Activated CD8-positive, alpha-beta T cell treated with anti-CD3 and anti-CD28 coated beads, Interleukin-2, amount 10 ng/mL, durations not matched to agents 7 days and 5 days (primary cell): ENCODE data around the gene CHIC2. TPM values are rescaled to one million over a fixed set of nuclear protein-coding genes. Genes with fewer than 3 reads are reported as not detected.

ENCODE experiments used
- ATAC-seq: fragments of 150-1000 bp; cut with Tn5 transposase; one replicate; pipeline ENCODE4 v1.10.0; 2021; ENCODE audit warnings: moderate library complexity
- CTCF ChIA-PET: fragments of 350-600 bp; sonication (Branson Sonifier 250); formaldehyde crosslinking; loops from one replicate; lab custom pipeline; 2021; ENCODE audit warnings: antibody characterized with exemption; lab: Charles Lee
- POLR2A ChIA-PET: fragments of 350-600 bp; sonication (Branson Sonifier 250); formaldehyde crosslinking; loops from one replicate; lab custom pipeline; 2021; ENCODE audit warnings: antibody characterized with exemption; lab: Charles Lee
- DNase-seq: peaks from one replicate; pipeline ENCODE4 v3.0.0-alpha.2; 2020
- H3K27ac Mint-ChIP-seq: one replicate; pipeline ENCODE4 v1.8.0; 2021; ENCODE audit warnings: mild to moderate bottlenecking, mixed read lengths
- H3K27me3 Mint-ChIP-seq: one replicate; pipeline ENCODE4 v1.8.0; 2021; ENCODE audit warnings: low read depth, mixed read lengths
- H3K36me3 Mint-ChIP-seq: one replicate; pipeline ENCODE4 v1.8.0; 2021; ENCODE audit warnings: low read depth, mixed read lengths
- H3K4me1 Mint-ChIP-seq: one replicate; pipeline ENCODE4 v1.8.0; 2021; ENCODE audit warnings: low read depth, mixed read lengths
- H3K4me3 Mint-ChIP-seq: one replicate; pipeline ENCODE4 v1.8.0; 2021; ENCODE audit warnings: mild to moderate bottlenecking, mixed read lengths
- H3K9me3 Mint-ChIP-seq: one replicate; pipeline ENCODE4 v1.8.0; 2022; ENCODE audit warnings: mixed read lengths; ENCODE audit not compliant: insufficient read depth
- total RNA-seq, 2 experiments: library from RNA; stranded (reverse); gene quantifications; one replicate each; pipeline ENCODE4 v1.2.3, GENCODE V29; 2021

Gene CHIC2
- total RNA-seq, 2 experiments from 2014 or later, result 14.6 to 17.1 TPM

DNA sequence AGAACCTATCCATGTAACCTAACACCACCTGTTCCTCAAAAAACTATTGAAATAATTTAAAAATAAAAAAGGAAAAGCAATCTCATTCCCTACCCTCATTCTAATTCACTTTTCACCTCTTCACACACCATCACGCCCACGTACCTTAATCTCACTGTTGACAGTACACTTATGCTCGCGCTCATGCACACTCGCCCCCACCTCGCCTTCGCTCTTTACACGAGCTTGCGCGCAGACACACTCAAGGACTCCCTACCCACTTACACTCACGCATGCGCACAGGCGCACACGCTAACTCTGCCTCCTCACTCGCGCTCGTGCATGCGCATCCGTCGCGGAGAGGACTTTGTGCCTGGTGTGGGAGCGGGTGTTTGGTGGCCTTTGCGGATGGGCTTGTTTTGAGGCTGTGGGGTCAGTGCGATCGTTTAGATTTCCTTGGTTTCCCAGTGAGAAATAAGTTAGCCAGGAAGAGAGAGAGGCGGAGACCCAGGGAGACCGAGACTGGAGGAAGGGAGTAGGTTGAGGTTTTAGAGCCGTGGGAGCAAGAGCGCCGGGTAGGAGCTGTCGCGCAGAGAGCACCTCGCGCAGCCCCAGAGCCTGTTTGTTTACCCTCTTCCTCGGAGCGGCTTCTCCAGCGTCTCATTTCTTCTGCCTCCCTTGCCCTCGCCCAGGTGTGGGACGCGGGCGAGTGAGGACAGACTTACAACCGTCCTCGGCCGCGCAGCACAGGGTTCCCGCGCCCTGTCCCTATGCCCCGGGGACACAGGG lies 27.4 kb upstream of the CHIC2 start:
- no peak overlapping the region for H3K27ac Mint-ChIP-seq
- H3K4me3 Mint-ChIP-seq, result peak overlapping the region; percentile 87
- ATAC-seq, result peak; percentile 96
- H3K36me3 Mint-ChIP-seq, result no peaks in the 10 kb centered on the region
- no peaks in the 10 kb centered on the region for H3K9me3 Mint-ChIP-seq
- peak; percentile 80 for DNase-seq
- peaks cover 24% of the 10 kb centered on the region for H3K4me1 Mint-ChIP-seq
- ChIA-PET CTCF (no interaction called here), POLR2A (no interaction called here)
- peaks cover 70% of the 10 kb centered on the region for H3K27me3 Mint-ChIP-seq

DNA sequence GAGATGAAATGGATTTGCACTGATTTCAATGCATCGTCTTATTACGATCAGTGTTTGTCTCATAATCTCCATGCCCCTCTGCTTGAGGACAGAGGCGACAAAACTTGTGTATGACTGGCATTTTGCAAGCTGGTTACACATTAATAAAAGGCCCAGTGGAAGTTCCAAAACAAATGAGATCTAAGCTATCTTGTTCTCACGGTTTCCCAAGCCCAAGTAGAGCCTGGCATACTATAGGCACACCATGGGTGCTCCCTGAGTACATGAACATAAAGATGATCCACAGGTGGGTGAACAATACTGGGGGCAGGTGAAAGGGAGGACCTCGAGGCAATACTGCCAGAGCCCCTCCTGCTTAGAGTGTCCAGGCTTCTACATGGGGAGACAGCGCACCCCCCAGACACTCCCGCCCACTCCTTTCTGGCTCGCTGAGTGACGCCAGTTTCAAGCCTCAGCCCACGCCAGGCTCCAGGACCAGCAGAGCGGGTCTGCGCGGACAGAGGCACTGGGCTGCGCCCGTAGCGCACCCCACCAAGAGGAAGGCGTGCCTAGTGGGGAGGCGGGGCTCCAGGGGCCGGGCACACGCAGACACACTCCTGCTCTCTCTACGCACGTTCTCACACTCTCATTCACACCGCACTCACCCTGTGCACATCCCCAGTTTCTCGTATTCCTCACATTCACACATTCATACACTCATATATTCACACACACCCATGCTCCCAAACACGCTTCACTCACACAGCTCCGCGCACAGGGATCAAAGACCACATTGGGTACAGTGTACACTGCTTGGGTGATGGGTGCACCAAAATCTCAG lies 26.6 kb upstream of the CHIC2 start:
- Mint-ChIP-seq H3K36me3 (no peaks in the 10 kb centered on the region), H3K27ac (no peak overlapping the region), H3K4me1 (peaks cover 22% of the 10 kb centered on the region), H3K27me3 (peaks cover 68% of the 10 kb centered on the region), H3K4me3 (peak overlapping the region; percentile 87), H3K9me3 (no peaks in the 10 kb centered on the region)
- CTCF ChIA-PET, result no interaction called here
- no peak for DNase-seq
- POLR2A ChIA-PET, result no interaction called here
- peak; percentile 57 for ATAC-seq

DNA sequence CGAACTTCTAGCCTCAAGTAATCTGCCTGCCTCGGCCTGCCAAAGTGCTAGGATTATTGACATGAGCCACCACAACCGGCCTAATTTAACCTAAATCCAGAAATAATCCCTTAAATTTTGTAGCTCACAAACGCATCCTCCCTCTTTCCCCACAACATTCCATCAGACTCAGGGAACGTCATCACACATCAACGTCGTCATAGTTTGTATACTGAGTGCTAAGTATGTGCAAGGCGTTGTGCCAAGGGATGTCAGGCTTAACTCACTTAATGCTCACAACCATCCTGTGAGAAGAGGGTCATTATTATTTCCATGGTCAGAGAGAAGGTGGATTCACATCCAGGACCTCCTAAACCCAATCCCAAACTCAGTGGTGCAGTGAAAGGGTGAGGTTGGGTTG lies 26.0 kb upstream of the CHIC2 start:
- CTCF ChIA-PET, result interaction anchor here (1.6 kb wide), 1 partner anchor 25 kb away, joined by 5 read pairs; no protein-coding TSS in a partner anchor
- no peaks in the 10 kb centered on the region for H3K9me3 Mint-ChIP-seq
- POLR2A ChIA-PET, result no interaction called here

DNA sequence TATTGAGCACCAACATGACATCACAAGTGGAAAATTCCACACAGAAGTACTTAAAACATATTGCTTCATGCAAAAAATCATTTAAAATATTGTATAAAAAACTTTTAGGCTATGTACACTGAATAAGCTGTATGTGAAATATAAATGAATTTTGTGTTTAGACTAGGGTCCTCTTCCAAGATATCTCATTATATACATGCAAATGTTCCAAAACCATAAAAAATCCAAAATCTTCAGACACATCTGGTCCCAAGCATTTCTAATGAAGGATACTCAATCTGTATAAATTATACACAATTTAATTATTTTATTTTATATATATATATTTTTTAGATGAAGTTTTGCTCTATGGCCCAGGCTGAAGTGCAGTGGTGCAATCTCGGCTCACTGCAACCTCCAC lies 25.5 kb upstream of the CHIC2 start:
- ChIA-PET CTCF (interaction anchor here (1.3 to 1.6 kb wide), 2 partner anchors 24 to 144 kb away, joined by 4 to 5 read pairs; no protein-coding TSS in a partner anchor), POLR2A (no interaction called here)
- Mint-ChIP-seq H3K4me1 (peaks cover 22% of the 10 kb centered on the region), H3K27me3 (peaks cover 61% of the 10 kb centered on the region), H3K27ac (no peak overlapping the region), H3K4me3 (no peak overlapping the region), H3K36me3 (no peaks in the 10 kb centered on the region), H3K9me3 (no peaks in the 10 kb centered on the region)
- ATAC-seq, result no peak
- DNase-seq, result no peak

More for the DNA sequence above, 26.0 kb upstream of the CHIC2 start:
- ATAC-seq (no peak), DNase-seq (no peak)
- Mint-ChIP-seq H3K27me3 (peaks cover 64% of the 10 kb centered on the region), H3K4me3 (no peak overlapping the region), H3K36me3 (no peaks in the 10 kb centered on the region), H3K27ac (no peak overlapping the region), H3K4me1 (peaks cover 22% of the 10 kb centered on the region)

DNA sequence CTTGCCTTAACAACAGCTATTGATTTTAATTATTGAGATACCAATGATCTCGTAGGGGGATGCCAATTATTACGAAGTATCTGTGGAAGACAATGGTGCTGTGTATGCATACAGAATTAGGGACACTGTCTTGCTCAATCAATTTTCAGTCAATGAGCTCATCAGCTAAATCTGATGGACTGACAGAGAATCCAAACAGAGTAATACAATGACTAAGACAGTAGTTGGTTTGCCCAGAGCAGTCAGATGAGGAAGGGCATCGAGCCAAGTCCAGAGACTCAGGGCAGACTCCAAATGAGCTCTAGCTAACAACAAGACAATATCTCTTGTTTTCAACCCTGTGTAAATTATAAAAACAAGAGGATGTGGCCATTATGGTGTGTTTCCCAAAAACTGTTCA lies 20.9 kb upstream of the CHIC2 start:
- POLR2A ChIA-PET, result interaction anchor here (1.4 kb wide), 1 partner anchor 16 kb away, joined by 3 read pairs; no protein-coding TSS in a partner anchor
- ATAC-seq, result no peak

DNA sequence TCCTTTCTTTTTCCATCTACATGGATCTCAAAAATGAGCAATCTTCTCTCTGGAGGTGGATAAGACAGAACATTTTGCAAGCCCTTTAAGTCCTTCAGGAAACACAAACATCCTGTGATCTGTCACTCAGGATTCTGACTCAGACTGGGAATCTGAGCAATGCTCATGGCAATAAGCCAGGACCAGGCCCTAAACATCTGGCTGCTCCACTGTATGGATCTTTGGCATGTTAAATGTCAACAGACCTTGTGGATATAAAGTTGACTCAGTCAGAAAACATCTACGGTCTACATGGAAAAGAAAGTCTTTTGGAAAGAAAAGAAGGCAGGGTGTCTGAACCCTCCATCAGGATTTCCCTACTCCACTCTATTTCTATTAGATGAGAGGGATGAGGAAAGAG lies 17.8 kb upstream of the CHIC2 start:
- DNase-seq (no peak), ATAC-seq (no peak)
- Mint-ChIP-seq H3K27me3 (peaks cover 17% of the 10 kb centered on the region), H3K4me1 (no peaks in the 10 kb centered on the region), H3K9me3 (no peaks in the 10 kb centered on the region), H3K4me3 (no peak overlapping the region), H3K36me3 (no peaks in the 10 kb centered on the region), H3K27ac (no peak overlapping the region)
- ChIA-PET POLR2A (no interaction called here), CTCF (no interaction called here)

More for the DNA sequence above, 20.9 kb upstream of the CHIC2 start:
- Mint-ChIP-seq H3K36me3 (no peaks in the 10 kb centered on the region), H3K27me3 (peaks cover 28% of the 10 kb centered on the region), H3K4me3 (no peak overlapping the region), H3K4me1 (no peaks in the 10 kb centered on the region), H3K27ac (no peak overlapping the region), H3K9me3 (no peaks in the 10 kb centered on the region)
- peak; percentile 14 for DNase-seq
- CTCF ChIA-PET, result interaction anchor here (0.6 kb wide), 1 partner anchor 133 kb away, joined by 3 read pairs; no protein-coding TSS in a partner anchor

DNA sequence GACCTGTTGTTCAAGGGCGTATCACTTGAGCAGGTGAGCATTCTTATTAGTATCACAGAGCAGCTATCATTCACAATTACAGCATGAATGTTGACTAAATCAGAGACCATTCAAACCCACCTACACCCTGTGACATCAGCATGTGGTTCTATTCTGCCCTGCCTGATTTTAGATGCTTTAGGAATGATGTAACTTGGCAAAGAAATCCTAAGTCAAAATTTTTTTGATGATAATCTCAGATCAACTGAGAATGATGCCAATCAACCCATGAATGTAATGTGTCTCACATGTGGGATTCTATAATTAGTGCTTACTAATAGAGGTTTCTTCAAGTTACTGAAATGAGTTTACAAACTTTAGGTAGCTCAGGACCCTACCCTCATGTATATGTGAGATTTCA lies 13.4 kb upstream of the CHIC2 start:
- no peak for ATAC-seq
- Mint-ChIP-seq H3K4me1 (no peaks in the 10 kb centered on the region), H3K4me3 (no peak overlapping the region), H3K27ac (no peak overlapping the region), H3K9me3 (no peaks in the 10 kb centered on the region), H3K36me3 (no peaks in the 10 kb centered on the region), H3K27me3 (peaks cover 9% of the 10 kb centered on the region)
- ChIA-PET CTCF (no interaction called here), POLR2A (no interaction called here)
- no peak for DNase-seq

DNA sequence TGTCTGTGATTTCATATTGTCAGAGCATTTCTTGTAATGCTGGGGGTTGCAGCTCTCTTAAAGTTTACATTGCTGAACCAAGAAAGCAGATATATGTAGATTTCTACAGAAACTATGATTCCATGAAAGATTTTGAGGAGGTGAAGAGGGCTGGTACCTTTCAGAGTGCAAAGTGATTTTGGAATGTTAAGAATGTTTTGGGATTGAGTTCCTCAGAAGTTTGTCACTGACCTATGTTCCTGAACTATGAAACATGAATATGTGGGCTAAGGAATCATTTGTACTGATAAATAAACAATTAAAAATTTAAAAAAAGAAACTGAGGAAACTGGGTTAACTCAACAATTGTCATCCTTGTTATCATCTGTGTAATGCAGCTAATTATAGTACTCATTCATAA lies 12.3 kb upstream of the CHIC2 start:
- ChIA-PET CTCF (no interaction called here), POLR2A (no interaction called here)
- ATAC-seq (no peak), DNase-seq (no peak)
- no peaks in the 10 kb centered on the region for H3K36me3 Mint-ChIP-seq
- peaks cover 9% of the 10 kb centered on the region for H3K27me3 Mint-ChIP-seq
- no peaks in the 10 kb centered on the region for H3K4me1 Mint-ChIP-seq
- no peaks in the 10 kb centered on the region for H3K9me3 Mint-ChIP-seq
- H3K27ac Mint-ChIP-seq, result no peak overlapping the region
- no peak overlapping the region for H3K4me3 Mint-ChIP-seq

DNA sequence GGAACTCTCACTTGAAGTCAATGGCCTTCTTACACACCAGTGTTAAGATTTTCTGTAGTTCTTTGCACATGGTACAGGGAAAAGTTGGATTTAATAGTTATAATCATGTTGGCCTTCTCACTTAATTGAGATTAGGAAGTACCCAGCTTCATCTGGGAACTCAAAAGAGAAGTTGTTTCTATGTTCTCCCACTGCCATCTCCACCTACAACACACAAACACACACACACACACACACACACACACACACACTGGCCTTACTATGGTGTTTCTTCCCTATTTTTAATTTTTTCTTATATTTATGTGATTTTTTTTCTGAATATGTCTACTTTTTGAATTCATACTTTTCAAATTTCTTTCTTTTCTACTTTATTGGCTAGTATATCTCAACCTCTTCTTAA lies 10.0 kb upstream of the CHIC2 start:
- DNase-seq, result no peak
- ChIA-PET CTCF (no interaction called here), POLR2A (no interaction called here)
- Mint-ChIP-seq H3K4me3 (no peak overlapping the region), H3K4me1 (no peaks in the 10 kb centered on the region), H3K27me3 (peaks cover 10% of the 10 kb centered on the region), H3K9me3 (no peaks in the 10 kb centered on the region), H3K36me3 (no peaks in the 10 kb centered on the region), H3K27ac (no peak overlapping the region)
- ATAC-seq, result no peak

DNA sequence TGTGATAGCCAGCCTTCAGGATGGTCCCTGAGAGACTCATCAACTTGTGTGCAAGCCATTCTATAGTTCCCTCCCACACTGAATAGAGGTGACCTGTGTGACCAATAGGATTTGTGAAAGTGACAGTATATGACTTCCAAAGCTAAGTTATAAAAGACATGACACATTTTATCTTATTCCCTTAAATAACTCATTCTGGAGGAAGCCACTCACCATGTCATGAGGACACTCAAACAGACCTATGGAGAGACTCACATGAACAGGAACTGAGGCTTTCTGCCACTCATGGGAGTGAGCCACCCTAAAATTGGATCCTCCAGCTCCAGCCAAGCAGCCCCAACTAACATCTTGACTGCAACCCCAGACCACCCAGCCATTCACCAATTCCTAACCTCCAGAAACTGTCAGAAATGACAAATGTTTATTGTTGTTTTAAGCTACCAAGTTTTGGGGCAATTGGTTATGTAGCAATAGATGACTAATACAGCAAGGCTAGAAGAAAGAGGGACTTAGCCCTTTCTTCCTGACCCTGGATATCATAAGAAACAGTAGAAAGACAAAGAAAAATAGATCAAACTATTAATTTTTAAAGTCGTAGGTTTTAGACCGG lies 9.0 kb upstream of the CHIC2 start:
- ChIA-PET POLR2A (no interaction called here), CTCF (no interaction called here)
- Mint-ChIP-seq H3K27ac (no peak overlapping the region), H3K4me1 (no peaks in the 10 kb centered on the region), H3K27me3 (peaks cover 13% of the 10 kb centered on the region), H3K36me3 (no peaks in the 10 kb centered on the region), H3K9me3 (no peaks in the 10 kb centered on the region), H3K4me3 (no peak overlapping the region)
- ATAC-seq, result no peak
- DNase-seq, result no peak

DNA sequence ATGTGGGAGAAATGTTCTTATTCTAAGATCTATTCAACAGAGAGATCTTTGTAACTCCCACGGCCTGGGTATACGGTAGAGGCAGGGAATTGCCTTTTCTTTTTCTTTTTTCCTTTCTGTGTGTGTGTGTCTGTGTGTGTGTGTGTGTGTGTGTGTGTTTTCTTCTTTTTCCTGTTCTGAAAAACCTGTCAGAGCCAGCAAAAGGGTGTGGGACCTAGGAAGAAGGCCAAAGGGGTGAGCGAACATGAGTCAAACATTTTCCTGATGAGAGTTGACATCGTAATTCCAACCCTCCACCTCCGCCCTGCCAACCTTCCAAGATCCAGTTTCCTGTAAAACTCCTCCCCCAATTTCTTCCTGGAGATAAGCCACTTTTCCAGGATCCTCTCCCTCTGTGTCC lies 2.8 kb upstream of the CHIC2 start:
- POLR2A ChIA-PET, result no interaction called here
- Mint-ChIP-seq H3K27me3 (peaks cover 9% of the 10 kb centered on the region), H3K9me3 (no peaks in the 10 kb centered on the region), H3K4me1 (peaks cover 22% of the 10 kb centered on the region), H3K36me3 (peaks cover 10% of the 10 kb centered on the region), H3K27ac (no peak overlapping the region), H3K4me3 (no peak overlapping the region)
- ATAC-seq (no peak), DNase-seq (no peak)
- CTCF ChIA-PET, result interaction anchor here (0.8 kb wide), 1 partner anchor 167 kb away, joined by 3 read pairs; no protein-coding TSS in a partner anchor
